ENCODE measurements around the gene RPUSD3. TPM values are rescaled to one million over a fixed set of nuclear protein-coding genes. Genes with fewer than 3 reads are reported as not detected.

RPUSD3 gene
- total RNA-seq, 4 donors from 2014 or later, result 34.1 to 78.0 (median 43.9) TPM

GRCh38 chr3:9888540-9888939 lies 44.7 kb upstream of the RPUSD3 start:
- in situ Hi-C loops (cut with MboI; ENCODE audit: low pct_ligation_motif_present in 1 of 4, low pct_unique_long_range_greater_than_20kb in 1 of 4, low sequenced_read_pairs in 3 of 4), result no loop called here
- TF ChIP-seq CTCF (IDR thresholded peaks at IDR 0.05) (no peak), POLR2AphosphoS5 (IDR thresholded peaks at IDR 0.05) (no peak), POLR2A (IDR thresholded peaks at IDR 0.05) (no peak), EP300 (IDR thresholded peaks at IDR 0.05; ENCODE audit: low read depth) (no peak)
- Histone ChIP-seq H3K9me3 (no peaks in the 10 kb centered on the region), H3K4me1 (peaks cover 0 to 36% (median 17%) of the 10 kb centered on the region in 4 donors), H3K4me3 (no peak overlapping the region), H3K36me3 (peaks cover 0 to 8% (median 4%) of the 10 kb centered on the region in 4 donors), H3K27me3 (no peaks in the 10 kb centered on the region), H3K27ac (no peak overlapping the region)
- WGBS, 2 donors (ENCODE audit: low coverage in 1 of 2), result 84 to 95% methylated on average over 3 of the region's 3 CpGs
- intact Hi-C loops (cut with DNase I; ENCODE audit: low total_unique reads), result no loop called here
- no peak for DNase-seq

DNA sequence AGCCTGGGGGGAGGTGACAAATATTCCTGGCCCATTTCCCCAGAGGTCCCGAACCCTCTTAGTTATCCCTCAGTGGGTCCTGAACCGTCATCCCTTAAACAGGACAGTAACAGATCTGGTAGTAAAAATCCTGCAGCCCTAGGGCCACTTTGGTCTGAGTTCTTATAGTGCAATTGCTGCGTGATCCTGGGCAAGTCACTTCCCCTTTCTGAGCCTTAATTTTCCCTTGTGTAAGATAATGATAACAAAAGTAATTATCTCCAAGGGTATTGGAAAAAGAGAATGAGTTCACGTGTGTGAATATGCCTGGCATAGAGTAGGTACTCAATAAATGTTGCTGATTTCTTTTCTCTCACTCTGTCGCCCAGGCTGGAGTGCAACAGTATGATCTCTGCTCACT lies 43.7 kb upstream of the RPUSD3 start:
- in situ Hi-C loops (cut with MboI; ENCODE audit: low pct_ligation_motif_present in 1 of 4, low pct_unique_long_range_greater_than_20kb in 1 of 4, low sequenced_read_pairs in 3 of 4) (no loop called here), intact Hi-C loops (cut with DNase I; ENCODE audit: low total_unique reads) (no loop called here)
- TF ChIP-seq EP300 (IDR thresholded peaks at IDR 0.05; ENCODE audit: low read depth) (no peak), CTCF (IDR thresholded peaks at IDR 0.05) (no peak), POLR2A (IDR thresholded peaks at IDR 0.05) (no peak), POLR2AphosphoS5 (IDR thresholded peaks at IDR 0.05) (no peak)

DNA sequence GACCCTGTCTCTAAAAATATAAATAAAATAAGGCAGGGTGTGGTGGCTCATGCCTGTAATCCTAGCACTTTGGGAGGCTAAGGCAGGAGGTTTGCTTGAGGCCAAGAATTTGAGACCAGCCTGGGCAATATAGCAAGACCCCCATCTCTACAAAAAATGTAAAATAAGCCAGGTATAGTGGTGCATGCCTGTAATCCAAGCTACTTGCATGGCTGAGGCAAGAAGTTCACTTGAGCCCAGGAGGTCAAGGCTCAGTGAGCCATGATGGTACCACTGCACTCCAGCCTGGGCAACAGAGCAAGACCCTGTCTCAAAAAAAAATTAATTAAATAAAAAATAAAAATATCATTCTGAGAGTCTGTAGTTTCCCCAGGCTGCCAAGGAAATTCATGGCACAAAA lies 42.5 kb upstream of the RPUSD3 start:
- no peaks in the 10 kb centered on the region for H3K9me3 ChIP-seq
- in situ Hi-C loops (cut with MboI; ENCODE audit: low pct_ligation_motif_present in 1 of 4, low pct_unique_long_range_greater_than_20kb in 1 of 4, low sequenced_read_pairs in 3 of 4), result no loop called here
- H3K27ac ChIP-seq, result no peak overlapping the region
- H3K36me3 ChIP-seq, result no peaks in the 10 kb centered on the region
- TF ChIP-seq POLR2A (IDR thresholded peaks at IDR 0.05) (no peak), POLR2AphosphoS5 (IDR thresholded peaks at IDR 0.05) (no peak), EP300 (IDR thresholded peaks at IDR 0.05; ENCODE audit: low read depth) (no peak), CTCF (IDR thresholded peaks at IDR 0.05) (no peak)
- no peak overlapping the region for H3K4me3 ChIP-seq
- intact Hi-C loops (cut with DNase I; ENCODE audit: low total_unique reads), result no loop called here
- DNase-seq, result no peak
- peaks cover 0 to 16% (median 2%) of the 10 kb centered on the region in 4 donors for H3K4me1 ChIP-seq
- no peaks in the 10 kb centered on the region for H3K27me3 ChIP-seq

More for the DNA sequence above, 43.7 kb upstream of the RPUSD3 start:
- WGBS, 2 donors (ENCODE audit: low coverage in 1 of 2), result 73 to 88% methylated on average over 5 of the region's 5 CpGs
- H3K27ac ChIP-seq, result no peak overlapping the region
- no peak for DNase-seq
- no peaks in the 10 kb centered on the region for H3K9me3 ChIP-seq
- no peak overlapping the region for H3K4me3 ChIP-seq
- H3K4me1 ChIP-seq, result peaks cover 0 to 25% (median 9%) of the 10 kb centered on the region in 4 donors
- H3K36me3 ChIP-seq, result no peaks in the 10 kb centered on the region
- no peaks in the 10 kb centered on the region for H3K27me3 ChIP-seq

DNA sequence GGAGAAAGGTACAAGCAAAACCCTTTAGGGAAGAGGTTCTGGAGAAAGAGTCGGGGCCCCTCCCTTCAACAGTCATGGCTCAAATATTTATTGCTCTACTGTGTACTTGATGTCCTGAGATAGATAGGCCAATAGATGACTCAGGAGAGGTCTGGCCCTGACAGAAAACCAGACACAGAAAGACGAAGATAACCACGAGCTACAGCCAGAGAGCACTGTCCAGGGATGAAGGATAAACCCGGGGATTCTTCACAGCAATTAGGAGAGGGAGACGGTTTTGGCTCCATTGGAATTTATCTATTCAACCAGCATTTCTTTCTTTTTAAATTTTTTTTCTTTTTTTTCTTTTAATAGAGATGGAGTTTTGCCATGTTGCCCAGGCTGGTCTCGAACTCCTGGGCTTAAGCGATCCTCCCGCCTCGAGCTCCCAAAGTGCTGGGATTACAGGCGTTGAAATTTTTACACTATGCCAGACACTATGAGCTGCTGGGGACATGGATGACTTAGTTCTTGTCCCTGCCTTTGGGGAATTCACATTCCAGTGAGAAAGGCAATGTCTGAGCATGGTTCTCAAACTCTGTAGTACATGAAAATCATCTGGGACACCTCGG lies 40.9 kb upstream of the RPUSD3 start:
- in situ Hi-C loops (cut with MboI; ENCODE audit: low pct_ligation_motif_present in 1 of 4, low pct_unique_long_range_greater_than_20kb in 1 of 4, low sequenced_read_pairs in 3 of 4), result no loop called here
- Histone ChIP-seq H3K4me3 (no peak overlapping the region), H3K4me1 (peaks cover 0 to 8% (median 0%) of the 10 kb centered on the region in 4 donors), H3K36me3 (no peaks in the 10 kb centered on the region), H3K27me3 (no peaks in the 10 kb centered on the region), H3K9me3 (no peaks in the 10 kb centered on the region), H3K27ac (peak overlapping the region in 3 of 4 donors; percentile 13 to 50 (median 47))
- DNase-seq, result no peak
- 52 to 79% methylated on average over 6 to 11 of the region's 11 CpGs for WGBS, 2 donors (ENCODE audit: low coverage in 1 of 2)
- intact Hi-C loops (cut with DNase I; ENCODE audit: low total_unique reads), result no loop called here
- TF ChIP-seq CTCF (IDR thresholded peaks at IDR 0.05) (no peak), POLR2AphosphoS5 (IDR thresholded peaks at IDR 0.05) (peak in 2 of 3 donors; percentile 44 to 55), POLR2A (IDR thresholded peaks at IDR 0.05) (no peak)

Data from transverse colon (tissue), 4 donors.